HG02763 (cell line): ENCODE measurements around the gene C20orf144.

Source experiments
- ATAC-seq: cut with Tn5 transposase; IDR thresholded peaks from one replicate; pipeline ENCODE4 v1.9.1; 2021; ENCODE audit warnings: mild to moderate bottlenecking, moderate library complexity; ENCODE audit not compliant: unreplicated experiment

The C20orf144 gene

GRCh38 chr20:33676121-33676520 is 14.0 kb downstream of the C20orf144 start:
- no peak for ATAC-seq

GRCh38 chr20:33676652-33677645 is 14.8 kb downstream of the C20orf144 start:
- no peak for ATAC-seq

- no peak for ATAC-seq
Observed at GRCh38 chr20:33677991-33678702, 16.0 kb downstream of the C20orf144 start.

GRCh38 chr20:33679758-33680485 is 17.8 kb downstream of the C20orf144 start:
- peak; percentile 49 for ATAC-seq

- no peak for ATAC-seq
Observed at GRCh38 chr20:33680686-33681085, 18.6 kb downstream of the C20orf144 start.

GRCh38 chr20:33681288-33681687 is 19.2 kb downstream of the C20orf144 start:
- no peak for ATAC-seq

- ATAC-seq = no peak
Observed at GRCh38 chr20:33681728-33682353, 19.7 kb downstream of the C20orf144 start.

- ATAC-seq = no peak
Observed at GRCh38 chr20:33684533-33685327, 22.6 kb downstream of the C20orf144 start.

GRCh38 chr20:33685328-33686099 is 23.4 kb downstream of the C20orf144 start:
- peak; percentile 27 for ATAC-seq

- peak; percentile 85 for ATAC-seq
Observed at GRCh38 chr20:33686100-33686983, 24.2 kb downstream of the C20orf144 start, which contains the start of gene E2F1. TSS of gene E2F1 (minus strand) at chr20:33686385. CDS start at chr20:33686264, 121 bp downstream.

GRCh38 chr20:33686984-33687366 is 24.8 kb downstream of the C20orf144 start:
- no peak for ATAC-seq

- no peak for ATAC-seq
Observed at GRCh38 chr20:33687370-33687915, 25.3 kb downstream of the C20orf144 start.

GRCh38 chr20:33687993-33688937 is 26.1 kb downstream of the C20orf144 start:
- ATAC-seq = no peak

GRCh38 chr20:33688938-33689424 is 26.9 kb downstream of the C20orf144 start:
- no peak for ATAC-seq

GRCh38 chr20:33689493-33689892 is 27.4 kb downstream of the C20orf144 start:
- no peak for ATAC-seq

- no peak for ATAC-seq
Observed at GRCh38 chr20:33689973-33690372, 27.8 kb downstream of the C20orf144 start.
